CD4-positive, alpha-beta T cell treated with Interleukin-12 subunit alpha and Interleukin-12 subunit beta, for 1 hour (primary cell): Measurements from ENCODE around the gene APOBEC3H.
"Not testable (repeated sequence)": the region's sequence is repeated elsewhere in the genome, so short reads cannot be mapped to it uniquely, and the experiment has no call there.

Experiments used
- DNase-seq: peaks from one replicate; pipeline ENCODE4 v3.0.0-alpha.2; 2020

The APOBEC3H gene

DNA sequence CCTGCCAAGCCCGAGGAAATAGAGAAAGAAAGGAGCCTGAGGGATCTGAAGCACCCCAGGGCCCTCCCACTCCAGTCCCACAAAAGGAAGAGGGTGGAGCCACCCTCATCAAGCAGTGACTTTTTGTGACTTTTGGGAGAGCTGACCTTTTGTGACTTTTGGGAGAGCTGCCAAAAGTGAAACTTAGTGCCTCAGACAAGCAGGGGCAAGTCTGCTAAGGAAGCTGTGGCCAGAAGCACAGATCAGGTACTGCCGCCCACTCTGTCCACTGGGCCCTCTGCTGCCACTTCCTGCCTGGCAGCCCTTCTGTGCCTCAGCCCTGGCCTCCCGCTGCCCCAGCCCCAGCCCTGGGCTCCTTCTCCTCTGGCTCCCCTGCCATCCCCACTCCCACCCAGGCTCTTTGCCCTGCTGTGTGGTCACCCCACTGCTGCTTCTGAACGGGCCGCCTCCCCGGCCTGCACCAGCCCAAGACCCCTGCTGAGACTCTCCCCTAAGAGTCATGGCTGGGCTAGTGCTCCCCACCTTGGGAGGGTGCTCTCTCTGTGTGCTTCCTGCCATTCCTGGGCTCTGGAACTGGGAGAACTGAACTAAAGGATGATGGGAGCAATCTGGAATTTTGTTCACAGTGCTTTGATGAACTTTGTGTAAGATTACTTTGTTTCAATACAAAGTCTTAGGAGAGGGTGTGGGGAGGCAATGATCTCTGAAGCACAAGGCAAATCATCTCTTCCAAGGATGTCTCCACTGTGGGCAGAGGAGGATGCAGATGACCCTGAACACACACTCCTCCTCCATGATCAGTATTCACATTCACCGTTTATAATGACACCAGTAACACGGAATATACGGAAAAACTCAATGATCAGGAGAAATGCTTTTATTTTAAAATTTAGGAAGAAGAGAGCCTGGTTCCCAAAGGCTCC, at the start of gene APOBEC3H:
Gene APOBEC3H, plus strand, starts transcription at position 147 of the 923 bp plus-strand sequence. CDS start 3,035 bp downstream, outside the sequence.
- DNase-seq = peak; percentile 56

DNA sequence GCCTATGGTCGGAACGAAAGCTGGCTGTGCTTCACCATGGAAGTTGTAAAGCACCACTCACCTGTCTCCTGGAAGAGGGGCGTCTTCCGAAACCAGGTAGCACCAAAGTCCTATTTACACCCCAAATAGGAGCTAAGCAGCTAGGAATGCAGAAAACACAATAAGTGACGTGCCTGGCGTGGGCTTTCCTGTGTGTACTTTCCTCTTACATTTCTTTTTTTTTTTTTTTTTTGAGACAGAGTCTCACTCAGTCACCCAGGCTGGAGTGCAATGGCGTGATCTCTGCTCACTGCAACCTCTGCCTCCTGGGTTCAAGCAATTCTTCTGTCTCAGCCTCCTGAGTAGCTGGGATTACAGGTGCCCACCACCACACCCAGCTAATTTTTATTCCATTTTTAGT, 47.6 kb upstream of the APOBEC3H start:
- DNase-seq = not testable (repeated sequence)

DNA sequence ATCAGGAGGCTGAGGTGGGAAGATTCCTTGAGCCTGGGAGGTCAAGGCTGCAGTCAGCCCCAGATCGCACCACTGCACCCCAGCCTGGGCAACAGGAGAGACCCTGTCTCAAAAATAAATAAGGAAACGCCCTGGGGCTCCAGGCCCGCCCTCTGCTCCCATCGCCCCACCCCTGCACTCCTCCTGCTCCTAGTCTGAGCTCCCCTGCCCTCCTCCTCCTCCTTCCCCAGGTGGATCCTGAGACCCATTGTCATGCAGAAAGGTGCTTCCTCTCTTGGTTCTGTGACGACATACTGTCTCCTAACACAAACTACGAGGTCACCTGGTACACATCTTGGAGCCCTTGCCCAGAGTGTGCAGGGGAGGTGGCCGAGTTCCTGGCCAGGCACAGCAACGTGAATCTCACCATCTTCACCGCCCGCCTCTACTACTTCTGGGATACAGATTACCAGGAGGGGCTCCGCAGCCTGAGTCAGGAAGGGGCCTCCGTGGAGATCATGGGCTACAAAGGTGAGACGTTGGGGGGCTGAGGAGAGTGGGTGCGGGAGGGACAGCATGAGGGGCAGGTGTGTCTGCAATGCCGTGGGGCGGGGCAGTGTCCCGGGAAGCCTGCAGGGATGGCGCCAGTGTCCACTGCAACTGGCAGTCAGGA, 45.1 kb upstream of the APOBEC3H start:
- not testable (repeated sequence) for DNase-seq

GRCh38 chr22:39055658-39056057, 41.4 kb upstream of the APOBEC3H start:
- no peak for DNase-seq

GRCh38 chr22:39061290-39061689, 35.8 kb upstream of the APOBEC3H start:
- not testable (repeated sequence) for DNase-seq

DNA sequence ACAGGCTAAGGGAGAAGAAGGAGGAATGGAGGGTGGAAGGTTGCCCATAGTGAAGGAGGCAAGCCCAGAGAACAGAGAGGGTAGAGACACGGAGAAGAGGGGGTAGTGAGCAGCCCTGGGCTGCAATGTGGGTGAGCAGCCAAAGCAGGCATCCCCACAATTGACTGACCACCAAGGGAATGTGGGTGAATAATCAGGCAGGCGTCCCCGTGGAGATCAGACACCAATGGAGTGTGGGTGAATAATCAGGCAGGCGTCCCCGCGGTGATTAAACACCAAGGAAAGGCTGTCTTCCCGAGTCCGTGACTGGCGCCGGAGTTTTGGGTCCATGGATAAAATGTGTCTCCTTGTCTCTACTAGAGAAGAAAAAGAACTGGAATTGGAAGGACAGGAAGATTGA, 35.1 kb upstream of the APOBEC3H start:
- DNase-seq = not testable (repeated sequence)

GRCh38 chr22:39063904-39064303, 33.1 kb upstream of the APOBEC3H start:
- not testable (repeated sequence) for DNase-seq

GRCh38 chr22:39066442-39067276, 30.4 kb upstream of the APOBEC3H start:
- not testable (repeated sequence) for DNase-seq

DNA sequence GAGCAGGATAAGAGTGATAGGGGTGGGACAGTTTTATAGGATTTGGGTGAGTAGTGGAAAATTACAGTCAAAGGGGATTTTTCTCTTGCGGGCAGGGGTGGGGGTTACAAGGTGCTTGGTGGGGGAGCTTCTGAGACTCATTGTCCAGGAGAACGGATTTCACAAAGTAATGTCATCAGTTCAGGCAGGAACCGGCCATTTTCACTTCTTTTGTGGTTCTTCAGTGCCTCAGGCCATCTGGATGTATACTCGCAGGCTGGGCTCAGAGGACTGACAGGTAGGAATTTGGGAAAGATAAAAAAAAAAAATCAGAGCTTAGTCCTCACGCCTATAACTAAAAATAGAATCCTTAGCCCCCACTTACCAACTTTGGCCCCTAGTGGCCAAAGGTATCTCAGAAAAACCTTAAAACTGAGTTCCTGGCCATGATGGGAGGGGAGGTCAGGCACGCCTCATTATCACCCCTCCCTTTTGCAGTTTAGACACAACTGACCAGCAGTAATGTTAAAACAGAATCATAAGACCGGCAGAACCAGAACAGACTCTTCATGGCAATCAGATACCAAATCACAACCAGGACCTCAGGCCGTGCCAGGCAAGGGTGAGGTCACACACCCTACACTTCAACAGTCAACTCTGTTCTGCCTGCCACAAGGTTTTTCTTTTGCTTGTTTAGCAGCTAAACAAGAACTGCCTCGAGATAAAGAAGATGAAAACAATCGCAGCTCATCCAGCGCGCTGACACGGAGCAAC, 28.8 kb upstream of the APOBEC3H start:
- no peak for DNase-seq

DNA sequence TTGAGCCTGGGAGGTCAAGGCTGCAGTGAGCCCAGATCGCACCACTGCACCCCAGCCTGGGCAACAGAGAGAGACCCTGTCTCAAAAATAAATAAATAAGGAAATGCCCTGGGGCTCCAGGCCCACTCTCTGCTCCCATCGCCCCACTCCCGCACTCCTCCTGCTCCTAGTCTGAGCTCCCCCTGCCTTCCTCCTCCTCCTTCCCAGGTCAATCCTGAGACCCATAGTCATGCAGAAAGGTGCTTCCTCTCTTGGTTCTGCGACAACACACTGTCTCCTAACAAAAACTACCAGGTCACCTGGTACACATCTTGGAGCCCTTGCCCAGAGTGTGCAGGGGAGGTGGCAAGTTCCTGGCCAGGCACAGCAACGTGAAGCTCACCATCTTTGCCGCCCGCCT, 26.9 kb upstream of the APOBEC3H start:
- DNase-seq = no peak

DNA sequence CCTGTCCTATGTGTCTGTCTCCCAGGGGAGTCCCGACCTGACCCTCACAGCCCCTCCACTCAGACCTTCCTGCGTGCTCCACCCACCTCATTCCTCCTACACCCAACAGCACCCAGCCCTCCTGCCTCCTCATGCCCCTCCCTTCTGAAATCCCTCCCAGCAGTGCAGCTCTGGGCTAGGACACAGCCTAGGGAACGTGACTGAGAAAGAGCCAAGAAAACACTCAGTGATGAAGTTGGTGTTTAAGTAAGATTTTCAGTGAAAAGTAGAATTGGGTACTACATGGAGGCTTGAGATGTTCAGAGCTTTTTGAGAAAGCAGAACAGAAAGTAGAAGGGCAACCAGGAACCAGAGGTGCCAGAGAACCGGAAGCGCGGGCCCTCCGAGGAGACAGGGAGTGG, 24.5 kb upstream of the APOBEC3H start:
- not testable (repeated sequence) for DNase-seq

- DNase-seq = no peak
Observed at GRCh38 chr22:39073981-39074380, 23.1 kb upstream of the APOBEC3H start.

DNA sequence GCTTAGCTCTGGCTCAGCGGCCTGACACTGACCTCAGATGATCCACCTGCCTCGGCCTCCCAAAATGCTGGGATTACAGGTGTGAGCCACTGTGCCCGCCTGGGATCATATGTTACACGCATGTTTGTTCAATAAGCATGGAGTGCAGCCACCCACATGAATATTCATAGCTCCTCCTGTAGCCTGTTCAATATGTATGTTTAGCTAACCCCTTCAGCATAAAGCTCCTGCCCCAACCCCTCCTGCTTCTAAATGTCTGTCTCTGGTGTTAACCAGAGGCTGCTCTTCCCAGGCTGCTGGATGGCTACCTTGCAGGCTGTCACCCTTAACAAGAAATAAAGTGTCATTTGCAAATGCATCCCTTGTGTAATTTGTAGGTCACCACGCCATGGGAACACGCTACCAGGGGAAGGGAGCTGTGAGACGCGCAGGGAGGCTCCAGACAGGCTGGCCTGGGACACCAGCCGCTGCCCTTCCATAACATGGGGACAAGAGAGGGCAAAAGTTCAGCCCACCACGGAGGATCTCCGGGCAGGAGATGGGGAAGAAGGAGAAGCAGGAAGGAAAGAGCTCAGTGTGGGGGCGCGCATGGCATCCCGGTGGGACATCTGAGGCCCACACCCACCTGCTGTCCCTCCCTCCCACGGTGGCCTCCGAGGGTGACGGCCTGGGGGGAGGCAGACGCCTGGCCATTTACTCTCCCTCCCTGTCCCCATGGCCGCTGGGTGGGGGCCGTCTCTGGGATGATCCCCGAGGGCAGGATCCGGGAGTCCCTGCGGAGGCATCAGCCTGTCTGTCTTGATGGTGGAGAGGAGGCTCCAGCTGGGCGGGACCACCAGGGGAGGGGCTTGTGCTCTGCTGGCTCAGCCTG, 20.7 kb upstream of the APOBEC3H start:
- not testable (repeated sequence) for DNase-seq

- peak; percentile 75 for DNase-seq
Observed at GRCh38 chr22:39077026-39077840, 19.8 kb upstream of the APOBEC3H start, which contains the start of gene APOBEC3G. TSS of gene APOBEC3G (plus strand) at chr22:39077275. CDS start at chr22:39077362, 87 bp downstream.

- not testable (repeated sequence) for DNase-seq
Observed at GRCh38 chr22:39077912-39078311, 19.1 kb upstream of the APOBEC3H start.

DNA sequence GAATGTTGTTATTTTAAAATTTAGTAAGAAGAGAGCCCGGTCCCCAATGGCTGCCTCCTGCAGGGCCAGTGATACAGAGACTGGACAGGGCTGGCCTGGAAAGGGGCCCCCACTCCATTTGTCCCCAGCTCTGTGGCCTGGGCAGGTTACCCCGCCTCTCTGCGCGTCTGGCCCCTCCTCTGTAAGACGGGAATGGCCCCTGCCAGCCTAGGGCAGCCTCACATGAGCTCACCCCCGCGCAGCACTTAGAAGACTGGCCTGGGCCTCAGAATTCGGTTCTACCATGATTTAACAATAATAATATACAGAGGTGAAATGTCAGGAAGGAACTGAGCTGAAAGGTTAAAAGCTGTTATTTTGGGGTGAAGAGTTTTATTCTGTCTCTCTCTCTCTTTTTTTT, 18.7 kb upstream of the APOBEC3H start:
- peak; percentile 51 for DNase-seq

DNA sequence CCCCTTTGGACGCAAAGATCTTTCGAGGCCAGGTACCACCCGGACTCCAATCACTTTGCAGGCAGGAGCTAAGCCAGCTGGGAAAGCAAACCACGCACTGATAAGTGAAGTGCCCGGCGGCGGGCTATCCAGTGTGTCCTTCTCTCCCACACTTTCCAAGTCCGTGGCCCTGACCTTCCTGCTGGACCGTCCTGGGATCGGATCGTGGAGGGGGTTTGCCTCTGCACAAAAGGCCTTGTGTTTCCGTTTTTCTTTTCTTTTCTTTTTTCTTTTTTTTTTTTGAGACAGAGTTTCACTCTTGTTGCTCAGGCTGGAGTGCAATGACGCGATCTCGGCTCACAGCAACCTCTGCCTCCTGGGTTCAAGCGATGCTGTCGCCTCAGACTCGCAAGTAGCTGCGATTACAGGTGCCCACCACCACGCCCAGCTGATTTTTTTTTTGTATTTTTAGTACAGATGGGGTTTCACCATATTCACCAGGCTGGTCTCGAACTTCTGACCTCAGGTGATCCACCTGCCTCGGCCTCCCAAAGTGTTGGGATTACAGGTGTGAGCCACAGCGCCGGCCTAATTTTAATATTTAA, 17.9 kb upstream of the APOBEC3H start:
- not testable (repeated sequence) for DNase-seq

GRCh38 chr22:39080052-39080762, 16.8 kb upstream of the APOBEC3H start:
- peak; percentile 64 for DNase-seq

GRCh38 chr22:39081016-39081415, 16.0 kb upstream of the APOBEC3H start:
- no peak for DNase-seq
